ENCODE data around the gene TRAPPC1. TPM values are rescaled to one million over a fixed set of nuclear protein-coding genes. Genes with fewer than 3 reads are reported as not detected.
A peak's percentile ranks its signal among the peaks of the same experiment; 100 is the strongest.

Gene TRAPPC1
- total RNA-seq, 1 experiment from 2014 or later: 30.3 TPM

DNA sequence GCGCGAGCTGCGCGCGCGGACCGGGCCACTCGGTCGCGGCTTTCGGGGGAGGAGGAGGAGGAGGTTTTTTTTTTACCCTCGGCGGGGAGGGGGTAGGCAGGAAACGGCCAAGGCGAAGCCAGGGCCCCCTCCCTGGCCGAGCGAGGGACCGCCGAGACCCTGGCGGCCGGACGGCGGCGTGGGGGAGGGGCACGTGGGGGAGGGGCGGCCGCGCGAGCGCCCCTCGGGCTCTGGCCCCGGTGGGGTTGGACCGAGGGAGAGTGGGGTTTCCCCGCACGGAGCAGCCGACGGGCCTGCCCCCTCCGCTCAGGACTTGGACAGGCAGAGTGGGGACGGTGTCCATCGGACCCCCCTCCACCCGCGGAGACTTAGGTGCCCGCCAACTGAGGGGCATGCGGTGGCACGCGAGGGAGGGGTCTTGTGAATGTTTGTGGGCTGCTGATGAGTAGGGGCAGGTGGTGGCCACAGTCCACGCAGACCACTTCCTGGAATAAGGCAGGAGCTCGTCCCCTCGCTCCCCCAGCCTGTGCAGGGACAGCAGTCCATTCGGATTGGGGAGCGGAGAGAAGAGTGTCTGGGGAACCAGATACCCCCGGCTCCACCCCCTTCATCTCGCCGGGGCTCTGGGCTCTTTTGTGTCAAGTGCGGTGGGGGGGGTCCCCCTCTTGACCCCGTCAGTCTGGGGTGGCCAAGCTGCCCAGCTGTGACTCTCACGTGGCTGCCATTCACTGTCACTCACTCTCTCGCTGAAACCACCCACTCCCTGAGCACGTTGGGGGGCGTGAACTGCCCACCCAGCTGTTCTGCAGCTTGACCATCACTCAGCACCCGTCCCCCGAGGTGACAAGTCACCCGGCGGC is 46.1 kb downstream of the TRAPPC1 start:
- H3K27me3 ChIP-seq (replicated peaks): no peaks in the 10 kb centered on the region

DNA sequence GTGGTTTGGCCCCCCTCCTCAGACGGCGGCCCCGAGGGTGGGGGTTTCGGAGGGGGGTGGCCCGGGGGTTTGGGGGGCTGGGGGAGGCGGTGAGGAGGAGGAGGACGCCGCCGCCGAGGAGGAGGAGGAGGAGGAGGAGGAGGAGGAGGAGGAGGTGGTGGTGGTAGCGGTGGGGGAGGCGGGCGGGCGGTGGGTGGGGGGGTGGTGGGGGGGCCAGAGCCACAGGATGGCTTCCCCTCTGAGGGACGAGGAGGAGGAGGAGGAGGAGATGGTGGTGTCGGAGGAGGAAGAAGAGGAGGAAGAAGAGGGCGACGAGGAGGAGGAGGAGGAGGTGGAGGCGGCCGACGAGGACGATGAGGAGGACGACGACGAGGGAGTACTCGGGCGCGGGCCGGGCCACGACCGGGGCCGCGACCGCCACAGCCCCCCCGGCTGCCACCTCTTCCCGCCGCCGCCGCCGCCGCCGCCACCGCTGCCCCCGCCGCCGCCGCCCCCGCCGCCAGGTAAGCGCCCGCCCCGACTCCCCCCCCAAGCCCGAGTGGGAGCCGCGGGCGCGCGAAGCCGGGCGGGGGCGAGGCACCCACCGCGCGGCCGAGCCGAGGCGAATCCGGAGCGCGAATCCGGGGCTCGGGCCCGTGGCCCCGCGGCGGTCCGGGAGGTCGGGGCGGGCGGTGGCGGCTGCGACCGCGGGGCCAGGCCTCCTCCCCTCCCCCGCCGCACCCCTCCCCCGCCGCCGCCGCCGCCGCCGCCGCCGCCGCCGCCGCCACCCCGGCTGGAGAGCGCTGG is 47.0 kb downstream of the TRAPPC1 start:
- Histone ChIP-seq H3K27me3 (replicated peaks) (no peaks in the 10 kb centered on the region), H3K36me3 (peaks cover 27% of the 10 kb centered on the region), H3K4me1 (replicated peaks) (peaks cover 37% of the 10 kb centered on the region), H3K9me3 (replicated peaks) (no peaks in the 10 kb centered on the region), H3K27ac (no peak overlapping the region), H3K4me3 (peak overlapping the region; percentile 63)
- peak in 1 of 2 experiments; percentile 22 for DNase-seq (ENCODE audit: low read depth in 1 of 2, low spot score in 2 of 2)

More for the DNA sequence above, 46.1 kb downstream of the TRAPPC1 start:
- DNase-seq (ENCODE audit: low read depth in 1 of 2, low spot score in 2 of 2): peak; percentile 78 to 80
- Histone ChIP-seq H3K36me3 (peaks cover 27% of the 10 kb centered on the region), H3K9me3 (replicated peaks) (no peaks in the 10 kb centered on the region), H3K4me1 (replicated peaks) (peaks cover 37% of the 10 kb centered on the region), H3K4me3 (peak overlapping the region; percentile 63), H3K27ac (peak overlapping the region; percentile 75)

DNA sequence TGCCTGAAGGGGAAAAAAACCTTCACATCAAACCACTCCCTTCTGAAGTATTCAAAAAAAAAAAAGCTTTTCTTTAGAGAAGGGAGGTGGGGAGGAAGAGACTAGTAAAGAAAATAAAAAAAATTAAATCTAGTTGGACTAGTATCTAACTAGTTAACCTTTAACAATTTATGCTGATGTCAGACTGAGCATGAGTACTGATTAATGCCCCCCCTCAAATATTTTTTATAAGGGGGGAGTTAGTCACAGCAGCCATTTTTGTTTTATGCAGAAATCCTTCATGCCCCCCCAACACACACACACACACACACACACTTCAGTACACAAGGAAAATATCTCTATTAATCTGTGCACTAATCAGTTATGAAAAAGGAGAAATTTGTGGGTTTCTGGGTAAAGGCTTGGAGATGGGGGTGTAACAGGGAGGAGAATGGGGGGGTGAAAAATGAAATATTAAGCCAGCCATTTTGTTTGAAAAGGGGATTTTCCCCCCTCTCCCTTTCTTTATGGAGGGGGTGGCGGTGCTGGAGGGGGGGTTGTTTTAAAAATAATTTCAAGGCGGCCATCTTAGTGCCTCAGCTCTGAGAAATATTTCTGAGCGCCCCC is 47.9 kb downstream of the TRAPPC1 start:
- DNase-seq (ENCODE audit: low read depth in 1 of 2, low spot score in 2 of 2): peak in 1 of 2 experiments; percentile 37
- Histone ChIP-seq H3K27me3 (replicated peaks) (no peaks in the 10 kb centered on the region), H3K36me3 (peaks cover 21% of the 10 kb centered on the region), H3K4me1 (replicated peaks) (peaks cover 28% of the 10 kb centered on the region), H3K27ac (peak overlapping the region; percentile 58), H3K9me3 (replicated peaks) (no peaks in the 10 kb centered on the region), H3K4me3 (peak overlapping the region; percentile 28)

DNA sequence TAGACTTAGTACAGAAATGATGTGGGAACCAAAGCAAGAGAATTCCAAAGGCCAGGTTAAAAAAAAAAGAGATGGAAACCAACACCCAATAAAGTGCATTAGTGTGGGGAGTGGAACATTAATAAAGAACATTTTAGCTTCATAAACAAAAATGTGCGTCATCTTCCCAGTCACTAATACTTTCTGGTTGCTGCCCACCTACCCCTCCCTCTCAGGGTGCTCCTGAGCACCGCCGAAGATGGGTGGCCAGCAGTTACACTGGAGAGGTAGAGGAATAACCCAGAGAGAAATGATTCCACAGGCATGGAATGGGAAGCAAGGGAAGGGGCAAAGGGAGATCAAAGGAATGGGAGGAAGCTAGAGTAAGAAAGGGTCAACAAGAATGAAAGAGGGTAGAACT is 49.1 kb downstream of the TRAPPC1 start:
- Histone ChIP-seq H3K27me3 (replicated peaks) (no peaks in the 10 kb centered on the region), H3K4me3 (no peak overlapping the region), H3K27ac (no peak overlapping the region), H3K9me3 (replicated peaks) (no peaks in the 10 kb centered on the region), H3K4me1 (replicated peaks) (peaks cover 15% of the 10 kb centered on the region), H3K36me3 (peaks cover 25% of the 10 kb centered on the region)
- DNase-seq (ENCODE audit: low read depth in 1 of 2, low spot score in 2 of 2): no peak

DNA sequence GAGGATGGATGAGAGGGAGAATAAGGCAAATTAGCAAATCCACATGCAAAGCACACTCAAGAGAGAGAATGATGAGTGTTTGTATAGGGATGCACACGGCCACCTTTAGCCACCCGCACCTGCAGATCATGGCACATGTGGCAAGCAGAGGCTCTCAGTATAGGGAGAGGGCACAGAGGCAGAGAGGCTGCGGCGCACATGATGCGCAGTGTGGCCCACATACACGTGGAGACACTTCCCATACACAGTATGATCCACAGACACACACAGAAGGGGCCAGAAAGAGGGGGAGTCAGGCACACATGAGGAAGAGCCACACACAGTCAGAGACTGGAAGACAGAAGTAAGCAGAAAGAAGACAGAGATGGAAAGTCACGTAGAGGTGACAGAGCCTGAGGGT is 49.7 kb downstream of the TRAPPC1 start:
- no peaks in the 10 kb centered on the region for H3K9me3 ChIP-seq (replicated peaks)
- no peak for DNase-seq (ENCODE audit: low read depth in 1 of 2, low spot score in 2 of 2)
- no peaks in the 10 kb centered on the region for H3K27me3 ChIP-seq (replicated peaks)
- no peak overlapping the region for H3K27ac ChIP-seq
- H3K36me3 ChIP-seq: peaks cover 25% of the 10 kb centered on the region
- no peak overlapping the region for H3K4me3 ChIP-seq
- H3K4me1 ChIP-seq (replicated peaks): peaks cover 14% of the 10 kb centered on the region

DNA sequence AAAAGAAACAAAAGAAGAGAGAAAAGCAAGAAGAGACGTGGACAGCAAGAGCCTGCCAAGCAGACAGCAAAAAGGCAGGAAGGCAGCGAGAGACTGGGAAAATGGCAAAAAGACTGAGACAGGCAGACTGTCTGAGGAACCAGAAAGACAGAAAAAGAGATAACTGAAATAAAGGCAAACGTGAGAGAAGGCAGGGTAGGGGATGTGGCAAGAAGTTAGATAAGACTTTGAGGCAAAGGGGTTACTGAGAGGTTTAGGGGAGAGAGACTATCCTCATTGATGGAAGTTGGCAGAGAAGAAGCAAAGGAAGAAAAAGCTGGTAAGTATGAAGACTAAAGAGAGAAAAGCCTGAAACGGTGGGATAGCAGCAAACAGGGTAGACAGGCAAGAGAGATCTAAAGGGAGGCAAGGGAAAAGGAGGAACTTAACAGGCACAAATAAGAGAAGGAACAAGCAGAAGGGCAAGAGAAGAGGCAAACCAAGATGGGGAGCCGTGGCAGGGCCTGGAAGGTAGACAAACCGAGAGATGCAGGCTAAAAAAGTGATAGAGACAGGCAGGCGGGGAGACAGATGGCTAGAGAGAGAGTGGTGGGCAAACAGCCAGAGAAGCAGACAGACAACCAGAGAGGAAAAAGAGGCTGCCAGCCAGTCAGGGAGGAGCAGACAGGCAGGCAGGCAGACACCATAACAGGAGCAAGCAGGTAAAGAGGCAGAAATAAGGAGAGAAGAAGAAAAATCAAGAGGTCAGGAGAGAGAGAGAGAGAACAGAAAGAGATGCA is 50.3 kb downstream of the TRAPPC1 start:
- Histone ChIP-seq H3K4me1 (replicated peaks) (peaks cover 8% of the 10 kb centered on the region), H3K9me3 (replicated peaks) (no peaks in the 10 kb centered on the region), H3K4me3 (no peak overlapping the region), H3K27me3 (replicated peaks) (no peaks in the 10 kb centered on the region), H3K27ac (no peak overlapping the region), H3K36me3 (peaks cover 25% of the 10 kb centered on the region)
- no peak for DNase-seq (ENCODE audit: low read depth in 1 of 2, low spot score in 2 of 2)

Other genes with a start within 250 kb of the TRAPPC1 start
- 28.4 and 40.6 TPM in 2 replicates for gene TP53, start 244.5 kb downstream of the TRAPPC1 start, total RNA-seq (2014; rRNA removed; shearing (Covaris generic))
- gene WRAP53, start 243.5 kb downstream of the TRAPPC1 start, total RNA-seq (2014; rRNA removed; shearing (Covaris generic)): 13.8 and 14.2 TPM in 2 replicates
- not detected in 2 replicates for gene EFNB3, start 226.7 kb downstream of the TRAPPC1 start, total RNA-seq (2014; rRNA removed; shearing (Covaris generic))
- gene DNAH2, start 214.2 kb downstream of the TRAPPC1 start, total RNA-seq (2014; rRNA removed; shearing (Covaris generic)): not detected in 2 replicates
- 0.34 and 0.85 TPM in 2 replicates for gene KDM6B, start 97.7 kb downstream of the TRAPPC1 start, total RNA-seq (2014; rRNA removed; shearing (Covaris generic))
- not detected in 2 replicates for gene TMEM88, start 76.9 kb downstream of the TRAPPC1 start, total RNA-seq (2014; rRNA removed; shearing (Covaris generic))
- 90.7 and 148 TPM in 2 replicates for gene NAA38, start 74.4 kb downstream of the TRAPPC1 start, total RNA-seq (2014; rRNA removed; shearing (Covaris generic))
- 2.6 and 2.8 TPM in 2 replicates for gene CYB5D1, start 73.9 kb downstream of the TRAPPC1 start, total RNA-seq (2014; rRNA removed; shearing (Covaris generic))
- 58.3 and 101 TPM in 2 replicates for gene CHD3, start 43.2 kb downstream of the TRAPPC1 start, total RNA-seq (2014; rRNA removed; shearing (Covaris generic))
- 0.42 TPM in 1 of 2 replicates, not detected in the other for gene RNF227, start 15.7 kb downstream of the TRAPPC1 start, total RNA-seq (2014; rRNA removed; shearing (Covaris generic))
- gene KCNAB3, start 2.1 kb downstream of the TRAPPC1 start, total RNA-seq (2014; rRNA removed; shearing (Covaris generic)): 0.45 and 2.7 TPM in 2 replicates
- gene CNTROB, start 260 bp upstream of the TRAPPC1 start, total RNA-seq (2014; rRNA removed; shearing (Covaris generic)): 30.9 and 41.4 TPM in 2 replicates
- gene GUCY2D, start 70.7 kb upstream of the TRAPPC1 start, total RNA-seq (2014; rRNA removed; shearing (Covaris generic)): not detected in 2 replicates
- not detected in 2 replicates for gene ALOX15B, start 107.1 kb upstream of the TRAPPC1 start, total RNA-seq (2014; rRNA removed; shearing (Covaris generic))
- gene ALOX12B, start 155.8 kb upstream of the TRAPPC1 start, total RNA-seq (2014; rRNA removed; shearing (Covaris generic)): not detected in 2 replicates
- gene ALOXE3, start 186.6 kb upstream of the TRAPPC1 start, total RNA-seq (2014; rRNA removed; shearing (Covaris generic)): not detected in 2 replicates
- gene HES7, start 192.2 kb upstream of the TRAPPC1 start, total RNA-seq (2014; rRNA removed; shearing (Covaris generic)): not detected in 2 replicates
- gene PER1, start 220.5 kb upstream of the TRAPPC1 start, total RNA-seq (2014; rRNA removed; shearing (Covaris generic)): 1.0 and 8.3 TPM in 2 replicates
- 2.9 and 9.7 TPM in 2 replicates for gene VAMP2, start 231.0 kb upstream of the TRAPPC1 start, total RNA-seq (2014; rRNA removed; shearing (Covaris generic))
- gene TMEM107, start 244.4 kb upstream of the TRAPPC1 start, total RNA-seq (2014; rRNA removed; shearing (Covaris generic)): 11.5 and 15.9 TPM in 2 replicates